Panc1 (cell line): ENCODE results near the gene NDUFB8.

Experiments
- REST ChIP-seq, 2 experiments: IDR thresholded peaks; 2 replicates each; pipeline ENCODE4 v1.6.1; 2011 to 2012; ENCODE audit warnings: low read depth in 2 of 2, control low read depth in 1 of 2, low read length in 1 of 2, mild to moderate bottlenecking in 1 of 2, moderate library complexity in 1 of 2; ENCODE audit not compliant: insufficient read depth in 1 of 2
- TCF7L2 ChIP-seq: IDR thresholded peaks from 2 replicates; pipeline ENCODE4 v1.6.1; 2011; ENCODE audit warnings: mild to moderate bottlenecking, low read depth, low read length, inconsistent platforms
- TF ChIP-seq, protein P1 (sequence below): fragments of 450-650 bp; IDR thresholded peaks from 2 replicates; pipeline ENCODE4 v1.5.1; 2017; ENCODE audit warnings: mild to moderate bottlenecking

GRCh38 chr10:100483876-100484666 is 45.6 kb downstream of the NDUFB8 start:
- TF ChIP-seq, protein P1, sequence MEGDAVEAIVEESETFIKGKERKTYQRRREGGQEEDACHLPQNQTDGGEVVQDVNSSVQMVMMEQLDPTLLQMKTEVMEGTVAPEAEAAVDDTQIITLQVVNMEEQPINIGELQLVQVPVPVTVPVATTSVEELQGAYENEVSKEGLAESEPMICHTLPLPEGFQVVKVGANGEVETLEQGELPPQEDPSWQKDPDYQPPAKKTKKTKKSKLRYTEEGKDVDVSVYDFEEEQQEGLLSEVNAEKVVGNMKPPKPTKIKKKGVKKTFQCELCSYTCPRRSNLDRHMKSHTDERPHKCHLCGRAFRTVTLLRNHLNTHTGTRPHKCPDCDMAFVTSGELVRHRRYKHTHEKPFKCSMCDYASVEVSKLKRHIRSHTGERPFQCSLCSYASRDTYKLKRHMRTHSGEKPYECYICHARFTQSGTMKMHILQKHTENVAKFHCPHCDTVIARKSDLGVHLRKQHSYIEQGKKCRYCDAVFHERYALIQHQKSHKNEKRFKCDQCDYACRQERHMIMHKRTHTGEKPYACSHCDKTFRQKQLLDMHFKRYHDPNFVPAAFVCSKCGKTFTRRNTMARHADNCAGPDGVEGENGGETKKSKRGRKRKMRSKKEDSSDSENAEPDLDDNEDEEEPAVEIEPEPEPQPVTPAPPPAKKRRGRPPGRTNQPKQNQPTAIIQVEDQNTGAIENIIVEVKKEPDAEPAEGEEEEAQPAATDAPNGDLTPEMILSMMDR = no peak
- TF ChIP-seq TCF7L2 (no peak), REST (IDR thresholded peaks at IDR 0.05; ENCODE audit: insufficient read depth in 1 of 2, low read depth in 2 of 2, low read length in 1 of 2) (no peak)
